ENCODE results near the gene SPATA3. TPM values are rescaled to one million over a fixed set of nuclear protein-coding genes. Genes with fewer than 3 reads are reported as not detected.

SPATA3 gene
- total RNA-seq, 1 donor from 2014 or later: not detected

GRCh38 chr2:230991598-230991997 lies 4.3 kb upstream of the SPATA3 start:
- TF ChIP-seq POLR2AphosphoS5 (IDR thresholded peaks at IDR 0.05; ENCODE audit: insufficient read depth in 1 of 2, low read depth in 1 of 2) (no peak), POLR2A (IDR thresholded peaks at IDR 0.05) (no peak), CTCF (IDR thresholded peaks at IDR 0.05) (no peak)
- Histone ChIP-seq H3K27ac (no peak overlapping the region), H3K4me3 (no peak overlapping the region), H3K36me3 (no peaks in the 10 kb centered on the region), H3K27me3 (no peaks in the 10 kb centered on the region), H3K9me3 (no peaks in the 10 kb centered on the region), H3K4me1 (peaks cover 6% of the 10 kb centered on the region)
- intact Hi-C loops (cut with DNase I): no loop called here
- DNase-seq (ENCODE audit: extremely low spot score in 2 of 2): no peak

DNA sequence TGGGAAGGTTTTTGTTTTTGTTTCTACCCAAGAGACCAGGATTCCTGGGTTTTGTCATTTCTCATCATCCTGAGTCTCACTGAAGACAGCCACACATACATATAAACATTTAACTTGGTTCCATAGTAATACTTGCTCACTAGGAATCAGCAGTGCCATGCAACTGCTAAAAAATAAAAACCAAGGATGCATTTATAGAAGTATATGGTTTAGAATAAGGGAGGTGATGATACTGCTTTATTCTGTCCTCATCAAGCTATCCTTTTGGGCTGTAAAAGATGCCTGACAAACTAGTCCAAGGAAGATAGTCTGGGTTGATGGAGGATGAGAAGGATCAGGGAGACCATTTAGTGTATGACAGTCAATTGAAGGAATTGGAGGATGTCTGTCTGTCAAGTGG lies 740 bp downstream of the SPATA3 start:
- TF ChIP-seq CTCF (IDR thresholded peaks at IDR 0.05) (no peak), POLR2A (IDR thresholded peaks at IDR 0.05) (no peak), POLR2AphosphoS5 (IDR thresholded peaks at IDR 0.05; ENCODE audit: insufficient read depth in 1 of 2, low read depth in 1 of 2) (no peak)
- H3K36me3 ChIP-seq: no peaks in the 10 kb centered on the region
- no peaks in the 10 kb centered on the region for H3K27me3 ChIP-seq
- no peak for DNase-seq (ENCODE audit: extremely low spot score in 2 of 2)
- H3K27ac ChIP-seq: no peak overlapping the region
- no peak overlapping the region for H3K4me3 ChIP-seq
- no peaks in the 10 kb centered on the region for H3K4me1 ChIP-seq
- no peaks in the 10 kb centered on the region for H3K9me3 ChIP-seq
- intact Hi-C loops (cut with DNase I): no loop called here

- Histone ChIP-seq H3K4me3 (no peak overlapping the region), H3K9me3 (no peaks in the 10 kb centered on the region), H3K4me1 (no peaks in the 10 kb centered on the region), H3K27me3 (no peaks in the 10 kb centered on the region), H3K36me3 (no peaks in the 10 kb centered on the region), H3K27ac (no peak overlapping the region)
- DNase-seq (ENCODE audit: extremely low spot score in 2 of 2): no peak
- intact Hi-C loops (cut with DNase I): no loop called here
- no peak for TF ChIP-seq POLR2AphosphoS5 (IDR thresholded peaks at IDR 0.05; ENCODE audit: insufficient read depth in 1 of 2, low read depth in 1 of 2)
- TF ChIP-seq POLR2A (IDR thresholded peaks at IDR 0.05): no peak
- TF ChIP-seq CTCF (IDR thresholded peaks at IDR 0.05): no peak
These were observed 3.0 kb downstream of the SPATA3 start for GRCh38 chr2:230998882-230999281.

- TF ChIP-seq POLR2AphosphoS5 (IDR thresholded peaks at IDR 0.05; ENCODE audit: insufficient read depth in 1 of 2, low read depth in 1 of 2) (no peak), POLR2A (IDR thresholded peaks at IDR 0.05) (no peak), CTCF (IDR thresholded peaks at IDR 0.05) (no peak)
These were observed 3.6 kb downstream of the SPATA3 start for GRCh38 chr2:230999477-230999876.

GRCh38 chr2:231000211-231000904 lies 4.4 kb downstream of the SPATA3 start:
- Histone ChIP-seq H3K27me3 (no peaks in the 10 kb centered on the region), H3K36me3 (no peaks in the 10 kb centered on the region), H3K27ac (no peak overlapping the region), H3K4me1 (no peaks in the 10 kb centered on the region), H3K9me3 (no peaks in the 10 kb centered on the region), H3K4me3 (no peak overlapping the region)
- no peak for DNase-seq (ENCODE audit: extremely low spot score in 2 of 2)
- intact Hi-C loops (cut with DNase I): no loop called here
- TF ChIP-seq CTCF (IDR thresholded peaks at IDR 0.05): no peak
- TF ChIP-seq POLR2A (IDR thresholded peaks at IDR 0.05): no peak
- TF ChIP-seq POLR2AphosphoS5 (IDR thresholded peaks at IDR 0.05; ENCODE audit: insufficient read depth in 1 of 2, low read depth in 1 of 2): no peak

More at GRCh38 chr2:230999477-230999876, 3.6 kb downstream of the SPATA3 start:
- Histone ChIP-seq H3K4me3 (no peak overlapping the region), H3K27me3 (no peaks in the 10 kb centered on the region), H3K4me1 (no peaks in the 10 kb centered on the region), H3K27ac (no peak overlapping the region), H3K36me3 (no peaks in the 10 kb centered on the region), H3K9me3 (no peaks in the 10 kb centered on the region)
- no peak for DNase-seq (ENCODE audit: extremely low spot score in 2 of 2)
- intact Hi-C loops (cut with DNase I): no loop called here
